ENCODE results near the gene KRT10.

DNA sequence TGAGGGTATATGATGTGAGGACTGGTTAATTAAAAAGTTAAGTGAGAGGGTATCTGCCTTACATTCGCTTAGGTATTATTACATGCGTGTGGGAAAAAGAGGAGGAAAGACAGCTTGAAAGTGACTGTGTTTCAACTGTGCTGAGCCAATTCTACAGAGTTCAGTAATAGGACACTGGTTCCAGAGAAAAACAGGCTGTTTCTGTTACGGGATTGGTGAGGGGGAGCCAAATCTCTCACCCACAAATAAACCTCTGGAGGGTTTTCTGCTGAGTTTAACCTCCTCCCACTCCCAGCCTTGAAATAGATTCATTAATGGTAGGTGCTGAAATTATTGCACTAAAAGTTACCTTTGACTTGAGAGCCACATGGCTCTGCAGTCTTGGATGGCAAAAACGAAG, 46.5 kb downstream of the KRT10 start:
- TF ChIP-seq, protein P1, sequence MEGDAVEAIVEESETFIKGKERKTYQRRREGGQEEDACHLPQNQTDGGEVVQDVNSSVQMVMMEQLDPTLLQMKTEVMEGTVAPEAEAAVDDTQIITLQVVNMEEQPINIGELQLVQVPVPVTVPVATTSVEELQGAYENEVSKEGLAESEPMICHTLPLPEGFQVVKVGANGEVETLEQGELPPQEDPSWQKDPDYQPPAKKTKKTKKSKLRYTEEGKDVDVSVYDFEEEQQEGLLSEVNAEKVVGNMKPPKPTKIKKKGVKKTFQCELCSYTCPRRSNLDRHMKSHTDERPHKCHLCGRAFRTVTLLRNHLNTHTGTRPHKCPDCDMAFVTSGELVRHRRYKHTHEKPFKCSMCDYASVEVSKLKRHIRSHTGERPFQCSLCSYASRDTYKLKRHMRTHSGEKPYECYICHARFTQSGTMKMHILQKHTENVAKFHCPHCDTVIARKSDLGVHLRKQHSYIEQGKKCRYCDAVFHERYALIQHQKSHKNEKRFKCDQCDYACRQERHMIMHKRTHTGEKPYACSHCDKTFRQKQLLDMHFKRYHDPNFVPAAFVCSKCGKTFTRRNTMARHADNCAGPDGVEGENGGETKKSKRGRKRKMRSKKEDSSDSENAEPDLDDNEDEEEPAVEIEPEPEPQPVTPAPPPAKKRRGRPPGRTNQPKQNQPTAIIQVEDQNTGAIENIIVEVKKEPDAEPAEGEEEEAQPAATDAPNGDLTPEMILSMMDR (IDR thresholded peaks at IDR 0.05) = no peak
- TF ChIP-seq POLR2A (IDR thresholded peaks at IDR 0.05) (no peak), EP300 (IDR thresholded peaks at IDR 0.05) (no peak)
